ENCODE data around the gene PIGN. TPM values are rescaled to one million over a fixed set of nuclear protein-coding genes. Genes with fewer than 3 reads are reported as not detected.

Gene PIGN
- total and polyA plus RNA-seq, 2 of the 8 experiments (the other 6 are each of a cell fraction or from before 2014, with no cell fraction given) = 20.9 to 26.3 TPM

GRCh38 chr18:62172298-62172697 is 14.6 kb downstream of the PIGN start:
- no peak overlapping the region for H3K4me3 ChIP-seq (ENCODE audit: extremely low read depth in 1 of 4, insufficient read depth in 2 of 4, low read depth in 3 of 4, low read length in 4 of 4)
- POLR2A ChIA-PET (ENCODE audit: partially characterized antibody) = no interaction called here
- H3K79me1 ChIP-seq (ENCODE audit: low read depth, low read length) = no peaks in the 10 kb centered on the region
- H2BK20ac ChIP-seq (ENCODE audit: low read length) = no peak overlapping the region
- no peak overlapping the region for H2AFZ ChIP-seq (ENCODE audit: low read length)
- H3K4ac ChIP-seq (replicated peaks; ENCODE audit: insufficient read length, low read depth, low read length) = no peak overlapping the region
- H3K36me3 ChIP-seq (ENCODE audit: control insufficient read depth in 2 of 4, insufficient read depth in 4 of 4, low read length in 3 of 4) = no peaks in the 10 kb centered on the region
- no peak overlapping the region for H3K4me2 ChIP-seq (ENCODE audit: insufficient read depth in 1 of 2, low read depth in 2 of 2, low read length in 2 of 2)
- no peak overlapping the region for H3K23ac ChIP-seq (ENCODE audit: insufficient read length)
- H2BK12ac ChIP-seq (ENCODE audit: low read depth, low read length) = no peak overlapping the region
- no peak overlapping the region for H2BK15ac ChIP-seq (ENCODE audit: low read length)
- H3K14ac ChIP-seq (ENCODE audit: insufficient read length) = no peak overlapping the region
- H2BK5ac ChIP-seq (ENCODE audit: low read depth, low read length) = no peak overlapping the region
- H4K20me1 ChIP-seq (replicated peaks in 1 of 2; ENCODE audit: control insufficient read depth in 1 of 2, insufficient read depth in 2 of 2, low read length in 2 of 2) = peaks cover 1 to 4% of the 10 kb centered on the region in 2 experiments
- no peaks in the 10 kb centered on the region for H3K23me2 ChIP-seq (ENCODE audit: low read depth, low read length)
- H4K91ac ChIP-seq (replicated peaks; ENCODE audit: insufficient read length, low read length) = no peak overlapping the region
- no peak overlapping the region for H2BK120ac ChIP-seq (replicated peaks; ENCODE audit: low read depth, low read length)
- no peak overlapping the region for H3K9ac ChIP-seq (replicated peaks in 1 of 4; ENCODE audit: extremely low read depth in 1 of 4, low read depth in 3 of 4, low read length in 3 of 4)
- H3K9me3 ChIP-seq (ENCODE audit: insufficient read depth in 2 of 2, low read depth in 1 of 2, low read length in 1 of 2) = no peaks in the 10 kb centered on the region
- CTCF ChIA-PET (ENCODE audit: partially characterized antibody) = no interaction called here
- no peak overlapping the region for H4K5ac ChIP-seq (ENCODE audit: insufficient read length, low read depth, low read length)
- no peaks in the 10 kb centered on the region for H3K4me1 ChIP-seq (replicated peaks in 1 of 4; ENCODE audit: control insufficient read depth in 3 of 4, insufficient read depth in 4 of 4, low read length in 3 of 4)
- no peaks in the 10 kb centered on the region for H3K79me2 ChIP-seq (ENCODE audit: control insufficient read depth in 1 of 2, insufficient read depth in 2 of 2, low read length in 2 of 2)
- H3K27me3 ChIP-seq (replicated peaks in 1 of 4; ENCODE audit: control insufficient read depth in 3 of 4, extremely low read depth in 1 of 4, insufficient read depth in 3 of 4, low read length in 3 of 4) = peaks cover 0 to 1% (median 0%) of the 10 kb centered on the region in 4 experiments; a peak in 2 of 7 replicates
- no peak overlapping the region for H3K56ac ChIP-seq (replicated peaks; ENCODE audit: insufficient read length, low read depth, low read length)
- H3K27ac ChIP-seq (ENCODE audit: low read depth, low read length) = no peak overlapping the region
- H3K18ac ChIP-seq (ENCODE audit: extremely low read depth, low read length) = no peak overlapping the region
- no peak overlapping the region for H4K8ac ChIP-seq (ENCODE audit: extremely low read depth, insufficient read depth, low read length)
- H2AK5ac ChIP-seq (ENCODE audit: low read depth, low read length) = no peak overlapping the region
- FAIRE-seq = no peak
- DNase-seq (ENCODE audit: low read depth in 1 of 2, low spot score in 2 of 2) = no peak
- TF ChIP-seq GABPA (IDR thresholded peaks at IDR 0.05; ENCODE audit: borderline replicate concordance, insufficient read depth, low read length) (no peak), KDM1A (IDR thresholded peaks at IDR 0.05; ENCODE audit: borderline replicate concordance, low read length) (no peak), JUN (IDR thresholded peaks at IDR 0.05; ENCODE audit: low read depth, low read length) (no peak), RBBP5 (IDR thresholded peaks at IDR 0.05; ENCODE audit: borderline replicate concordance, low read depth, low read length) (no peak), BRCA1 (IDR thresholded peaks at IDR 0.05; ENCODE audit: low read depth, low read length) (no peak), CTCF (IDR thresholded peaks at IDR 0.05; ENCODE audit: control extremely low read depth in 1 of 3, insufficient read depth in 1 of 3, low read depth in 1 of 3, low read length in 3 of 3) (no peak), SP1 (IDR thresholded peaks at IDR 0.05; ENCODE audit: low read depth, low read length) (no peak), RFX5 (IDR thresholded peaks at IDR 0.05; ENCODE audit: borderline replicate concordance, low read depth, low read length) (no peak), KDM4A (IDR thresholded peaks at IDR 0.05; ENCODE audit: low read depth, low read length, severe bottlenecking) (no peak), SP4 (IDR thresholded peaks at IDR 0.05; ENCODE audit: low read length) (no peak), SIN3A (conservative IDR thresholded peaks at IDR 0.05 in 1 of 2, IDR thresholded peaks at IDR 0.05 in 1 of 2; ENCODE audit: low read depth in 1 of 2, low read length in 2 of 2) (no peak), ASH2L (IDR thresholded peaks at IDR 0.05; ENCODE audit: low read length) (no peak), RNF2 (IDR thresholded peaks at IDR 0.05; ENCODE audit: borderline replicate concordance, low read depth, low read length, missing control alignments, poor library complexity, severe bottlenecking) (no peak)

All from H1 (cell line).